Effector memory CD8-positive, alpha-beta T cell (primary cell): ENCODE data around the gene AKR1C8.
"Not testable (repeated sequence)": the region's sequence is repeated elsewhere in the genome, so short reads cannot be mapped to it uniquely, and the experiment has no call there.

Source experiments
- ATAC-seq: fragments of 150-1000 bp; cut with Tn5 transposase; replicated peaks from 2 replicates; pipeline ENCODE4 v1.10.0; 2021; ENCODE audit warnings: mild to moderate bottlenecking, moderate library complexity
- DNase-seq, 3 experiments: peaks; one replicate each; pipeline ENCODE4 v3.0.0; 2021
- H3K27ac Mint-ChIP-seq, 2 donors: one replicate each; pipeline ENCODE4 v1.8.0; 2022; ENCODE audit warnings: mild to moderate bottlenecking in 2 of 2, mixed read lengths in 2 of 2, moderate library complexity in 2 of 2
- H3K27me3 Mint-ChIP-seq, 2 donors: one replicate each; pipeline ENCODE4 v1.8.0; 2022; ENCODE audit warnings: mixed read lengths in 2 of 2
- H3K36me3 Mint-ChIP-seq: one replicate; pipeline ENCODE4 v1.8.0; 2022; ENCODE audit warnings: mild to moderate bottlenecking, moderate library complexity, mixed read lengths; ENCODE audit not compliant: insufficient read depth
- H3K4me1 Mint-ChIP-seq, 2 donors: one replicate each; pipeline ENCODE4 v1.8.0; 2022; ENCODE audit warnings: low read depth in 2 of 2, mixed read lengths in 2 of 2
- H3K4me3 Mint-ChIP-seq, 2 donors: one replicate each; pipeline ENCODE4 v1.8.0; 2022; ENCODE audit warnings: mild to moderate bottlenecking in 2 of 2, mixed read lengths in 2 of 2, moderate library complexity in 2 of 2
- H3K9me3 Mint-ChIP-seq, 2 donors: one replicate each; pipeline ENCODE4 v1.8.0; 2022; ENCODE audit warnings: mixed read lengths in 2 of 2
- total RNA-seq, 9 experiments: gene quantifications; one replicate each; lab custom pipeline; 2026; lab: John Stamatoyannopoulos, UW

The AKR1C8 gene
- 0 to 3.1 (median 0.20) reads per million in 9 experiments for total RNA-seq

GRCh38 chr10:5184987-5185775, at the start of gene AKR1C8:
AKR1C8 (minus strand) TSS chr10:5185150; CDS start chr10:5185104, 46 bp downstream.
- Mint-ChIP-seq H3K4me1 (no peaks in the 10 kb centered on the region), H3K27me3 (peaks cover 0 to 6% of the 10 kb centered on the region in 2 donors), H3K9me3 (no peaks in the 10 kb centered on the region), H3K4me3 (no peak within 1 kb of the TSS), H3K36me3 (no peaks in the 10 kb centered on the region), H3K27ac (no peak within 1 kb of the TSS)
- DNase-seq, result no peak
- no peak for ATAC-seq

GRCh38 chr10:5234106-5234860, 49.3 kb upstream of the AKR1C8 start:
- DNase-seq (no peak), ATAC-seq (no peak)
- Mint-ChIP-seq H3K36me3 (no peaks in the 10 kb centered on the region), H3K27me3 (no peaks in the 10 kb centered on the region), H3K4me3 (no peak overlapping the region), H3K4me1 (no peaks in the 10 kb centered on the region), H3K9me3 (peaks cover 10 to 11% of the 10 kb centered on the region in 2 donors), H3K27ac (no peak overlapping the region)

GRCh38 chr10:5233324-5233723, 48.4 kb upstream of the AKR1C8 start:
- DNase-seq (no peak), ATAC-seq (no peak)
- no peak overlapping the region for H3K27ac Mint-ChIP-seq
- no peak overlapping the region for H3K4me3 Mint-ChIP-seq
- no peaks in the 10 kb centered on the region for H3K27me3 Mint-ChIP-seq
- H3K36me3 Mint-ChIP-seq, result no peaks in the 10 kb centered on the region
- H3K9me3 Mint-ChIP-seq, result peaks cover 9 to 11% of the 10 kb centered on the region in 2 donors
- no peaks in the 10 kb centered on the region for H3K4me1 Mint-ChIP-seq

GRCh38 chr10:5229019-5229418, 44.1 kb upstream of the AKR1C8 start:
- H3K4me1 Mint-ChIP-seq, result no peaks in the 10 kb centered on the region
- H3K27me3 Mint-ChIP-seq, result no peaks in the 10 kb centered on the region

GRCh38 chr10:5222942-5223341, 38.0 kb upstream of the AKR1C8 start:
- not testable (repeated sequence) for ATAC-seq, H3K27ac Mint-ChIP-seq, DNase-seq, H3K4me3 Mint-ChIP-seq, H3K4me1 Mint-ChIP-seq, H3K27me3 Mint-ChIP-seq, H3K36me3 Mint-ChIP-seq, H3K9me3 Mint-ChIP-seq

More at GRCh38 chr10:5229019-5229418, 44.1 kb upstream of the AKR1C8 start:
- no peak for DNase-seq
- peaks cover 0 to 2% of the 10 kb centered on the region in 2 donors for H3K9me3 Mint-ChIP-seq
- no peak for ATAC-seq
- H3K36me3 Mint-ChIP-seq, result no peaks in the 10 kb centered on the region
- no peak overlapping the region for H3K4me3 Mint-ChIP-seq
- no peak overlapping the region for H3K27ac Mint-ChIP-seq

GRCh38 chr10:5219262-5219661, 34.3 kb upstream of the AKR1C8 start:
- Mint-ChIP-seq H3K27ac (no peak overlapping the region), H3K4me3 (no peak overlapping the region), H3K36me3 (no peaks in the 10 kb centered on the region), H3K4me1 (no peaks in the 10 kb centered on the region), H3K27me3 (peaks cover 0 to 7% of the 10 kb centered on the region in 2 donors), H3K9me3 (peaks cover 0 to 2% of the 10 kb centered on the region in 2 donors)
- no peak for ATAC-seq
- DNase-seq, result no peak

GRCh38 chr10:5216801-5217200, 31.9 kb upstream of the AKR1C8 start:
- ATAC-seq (no peak), DNase-seq (no peak)
- no peak overlapping the region for H3K4me3 Mint-ChIP-seq
- H3K27me3 Mint-ChIP-seq, result peaks cover 0 to 7% of the 10 kb centered on the region in 2 donors
- H3K36me3 Mint-ChIP-seq, result no peaks in the 10 kb centered on the region
- no peaks in the 10 kb centered on the region for H3K4me1 Mint-ChIP-seq
- H3K27ac Mint-ChIP-seq, result no peak overlapping the region
- H3K9me3 Mint-ChIP-seq, result peaks cover 0 to 2% of the 10 kb centered on the region in 2 donors

GRCh38 chr10:5211696-5212536, 27.0 kb upstream of the AKR1C8 start:
- ATAC-seq (no peak), DNase-seq (no peak)
- H3K27ac Mint-ChIP-seq, result no peak overlapping the region
- H3K4me3 Mint-ChIP-seq, result no peak overlapping the region
- no peaks in the 10 kb centered on the region for H3K27me3 Mint-ChIP-seq
- peaks cover 0 to 2% of the 10 kb centered on the region in 2 donors for H3K9me3 Mint-ChIP-seq
- no peaks in the 10 kb centered on the region for H3K4me1 Mint-ChIP-seq
- no peaks in the 10 kb centered on the region for H3K36me3 Mint-ChIP-seq

GRCh38 chr10:5210261-5210660, 25.3 kb upstream of the AKR1C8 start:
- ATAC-seq, H3K36me3 Mint-ChIP-seq, H3K4me1 Mint-ChIP-seq: not testable (repeated sequence)

GRCh38 chr10:5209776-5210175, 24.8 kb upstream of the AKR1C8 start:
- not testable (repeated sequence) for H3K27me3 Mint-ChIP-seq, DNase-seq, H3K27ac Mint-ChIP-seq, H3K4me3 Mint-ChIP-seq, H3K4me1 Mint-ChIP-seq, H3K36me3 Mint-ChIP-seq, H3K9me3 Mint-ChIP-seq, ATAC-seq

More at GRCh38 chr10:5210261-5210660, 25.3 kb upstream of the AKR1C8 start:
- H3K27me3 Mint-ChIP-seq, H3K9me3 Mint-ChIP-seq, H3K4me3 Mint-ChIP-seq, DNase-seq, H3K27ac Mint-ChIP-seq: not testable (repeated sequence)

- H3K4me1 Mint-ChIP-seq, result no peaks in the 10 kb centered on the region
- H3K4me3 Mint-ChIP-seq, result no peak overlapping the region
- peaks cover 1 to 12% of the 10 kb centered on the region in 2 donors for H3K9me3 Mint-ChIP-seq
- DNase-seq (no peak), ATAC-seq (no peak)
- no peak overlapping the region for H3K27ac Mint-ChIP-seq
- peaks cover 0 to 9% of the 10 kb centered on the region in 2 donors for H3K27me3 Mint-ChIP-seq
- H3K36me3 Mint-ChIP-seq, result no peaks in the 10 kb centered on the region
Measured at GRCh38 chr10:5206799-5207198, 21.8 kb upstream of the AKR1C8 start.

GRCh38 chr10:5199398-5199797, 14.4 kb upstream of the AKR1C8 start:
- H3K27me3 Mint-ChIP-seq, result no peaks in the 10 kb centered on the region
- DNase-seq (no peak), ATAC-seq (no peak)
- no peak overlapping the region for H3K4me3 Mint-ChIP-seq
- no peaks in the 10 kb centered on the region for H3K4me1 Mint-ChIP-seq
- H3K36me3 Mint-ChIP-seq, result no peaks in the 10 kb centered on the region
- H3K27ac Mint-ChIP-seq, result no peak overlapping the region
- peaks cover 4 to 12% of the 10 kb centered on the region in 2 donors for H3K9me3 Mint-ChIP-seq

- Mint-ChIP-seq H3K36me3 (no peaks in the 10 kb centered on the region), H3K4me1 (no peaks in the 10 kb centered on the region), H3K4me3 (no peak overlapping the region), H3K27me3 (no peaks in the 10 kb centered on the region), H3K27ac (no peak overlapping the region), H3K9me3 (peaks cover 4 to 11% of the 10 kb centered on the region in 2 donors)
- no peak for ATAC-seq
- no peak for DNase-seq
Measured at GRCh38 chr10:5198386-5198785, 13.4 kb upstream of the AKR1C8 start.
